Peyer's patch (tissue), 4 donors: Measurements from ENCODE around the gene HSD17B8.

Experiments
- POLR2A ChIP-seq, 2 donors: fragments of 450-650 bp; IDR thresholded peaks; one replicate each; pipeline ENCODE4 v1.5.1; 2017; ENCODE audit warnings: antibody characterized with exemption in 2 of 2, mild to moderate bottlenecking in 2 of 2, moderate library complexity in 2 of 2
- TF ChIP-seq, protein P1 (sequence below), 6 experiments: fragments of 450-650 bp in 4 of 6; fragments of 200-600 bp in 2 of 6; sonication (generic) in 1 of 6; IDR thresholded peaks; one replicate each; pipeline ENCODE4 v1.5.1; 2017 to 2019; ENCODE audit warnings: antibody characterized with exemption in 6 of 6, mild to moderate bottlenecking in 3 of 6, moderate library complexity in 1 of 6

DNA sequence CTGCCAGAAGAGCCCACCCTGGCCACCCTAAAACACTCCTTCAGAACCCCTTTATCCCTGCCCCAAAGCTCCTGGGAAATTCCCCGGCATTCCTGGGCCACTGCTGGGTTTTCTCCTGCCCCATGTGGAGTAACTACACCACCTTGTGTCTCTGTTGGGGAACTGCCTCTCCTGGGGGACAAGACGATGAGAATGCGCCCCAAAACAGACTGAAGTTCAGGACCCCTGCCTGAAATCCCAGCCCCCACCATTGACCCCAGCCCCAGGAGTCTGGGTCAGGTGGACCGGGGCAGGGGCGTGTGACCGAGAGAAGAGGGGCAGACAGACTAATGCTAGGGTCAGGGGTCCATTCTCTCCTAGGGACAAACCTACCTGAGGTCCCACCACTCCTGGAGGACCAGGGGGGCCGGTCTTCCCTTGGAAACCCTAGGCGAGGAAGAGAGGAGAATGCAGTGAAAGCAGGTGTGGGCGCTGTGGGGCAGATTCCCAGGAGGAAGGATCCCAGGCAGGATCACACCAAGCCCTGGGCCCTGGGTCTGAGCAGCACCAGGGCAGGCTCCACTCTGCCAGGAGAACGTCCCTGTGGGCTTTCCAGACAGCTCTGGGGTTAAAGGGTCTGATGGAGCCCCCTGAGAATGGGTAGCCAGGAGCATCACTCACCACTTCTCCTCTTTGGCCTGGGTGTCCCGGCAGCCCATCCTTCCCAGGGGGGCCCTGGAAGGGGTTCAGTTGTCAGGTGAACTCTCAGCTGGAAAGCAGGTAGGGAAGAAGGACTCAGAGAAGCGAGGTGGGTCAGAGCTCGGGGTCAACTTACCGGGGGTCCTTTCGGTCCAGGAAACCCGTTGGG, 31.5 kb upstream of the HSD17B8 start:
- TF ChIP-seq, protein P1, sequence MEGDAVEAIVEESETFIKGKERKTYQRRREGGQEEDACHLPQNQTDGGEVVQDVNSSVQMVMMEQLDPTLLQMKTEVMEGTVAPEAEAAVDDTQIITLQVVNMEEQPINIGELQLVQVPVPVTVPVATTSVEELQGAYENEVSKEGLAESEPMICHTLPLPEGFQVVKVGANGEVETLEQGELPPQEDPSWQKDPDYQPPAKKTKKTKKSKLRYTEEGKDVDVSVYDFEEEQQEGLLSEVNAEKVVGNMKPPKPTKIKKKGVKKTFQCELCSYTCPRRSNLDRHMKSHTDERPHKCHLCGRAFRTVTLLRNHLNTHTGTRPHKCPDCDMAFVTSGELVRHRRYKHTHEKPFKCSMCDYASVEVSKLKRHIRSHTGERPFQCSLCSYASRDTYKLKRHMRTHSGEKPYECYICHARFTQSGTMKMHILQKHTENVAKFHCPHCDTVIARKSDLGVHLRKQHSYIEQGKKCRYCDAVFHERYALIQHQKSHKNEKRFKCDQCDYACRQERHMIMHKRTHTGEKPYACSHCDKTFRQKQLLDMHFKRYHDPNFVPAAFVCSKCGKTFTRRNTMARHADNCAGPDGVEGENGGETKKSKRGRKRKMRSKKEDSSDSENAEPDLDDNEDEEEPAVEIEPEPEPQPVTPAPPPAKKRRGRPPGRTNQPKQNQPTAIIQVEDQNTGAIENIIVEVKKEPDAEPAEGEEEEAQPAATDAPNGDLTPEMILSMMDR (IDR thresholded peaks at IDR 0.05) = peak in 4 of 6 experiments; percentile 45 to 65 (median 64)
- no peak for TF ChIP-seq POLR2A (IDR thresholded peaks at IDR 0.05)
